ENCODE results near the gene OR8B4. TPM values are rescaled to one million over a fixed set of nuclear protein-coding genes. Genes with fewer than 3 reads are reported as not detected.

The OR8B4 gene
- total RNA-seq, 4 donors from 2014 or later, result not detected

GRCh38 chr11:124446916-124447315 lies 22.2 kb upstream of the OR8B4 start:
- 62 to 65% methylated on average over 1 of the region's 1 CpG for WGBS, 2 donors
- H3K27ac ChIP-seq, result no peak overlapping the region
- DNase-seq (ENCODE audit: low spot score in 2 of 2), result no peak
- H3K4me1 ChIP-seq, result no peaks in the 10 kb centered on the region
- H3K36me3 ChIP-seq, result no peaks in the 10 kb centered on the region
- no peak overlapping the region for H3K4me3 ChIP-seq
- no peak for TF ChIP-seq CTCF (IDR thresholded peaks at IDR 0.05)
- TF ChIP-seq EP300 (IDR thresholded peaks at IDR 0.05), result no peak
- TF ChIP-seq POLR2A (IDR thresholded peaks at IDR 0.05), result no peak
- no peaks in the 10 kb centered on the region for H3K9me3 ChIP-seq
- no peaks in the 10 kb centered on the region for H3K27me3 ChIP-seq

DNA sequence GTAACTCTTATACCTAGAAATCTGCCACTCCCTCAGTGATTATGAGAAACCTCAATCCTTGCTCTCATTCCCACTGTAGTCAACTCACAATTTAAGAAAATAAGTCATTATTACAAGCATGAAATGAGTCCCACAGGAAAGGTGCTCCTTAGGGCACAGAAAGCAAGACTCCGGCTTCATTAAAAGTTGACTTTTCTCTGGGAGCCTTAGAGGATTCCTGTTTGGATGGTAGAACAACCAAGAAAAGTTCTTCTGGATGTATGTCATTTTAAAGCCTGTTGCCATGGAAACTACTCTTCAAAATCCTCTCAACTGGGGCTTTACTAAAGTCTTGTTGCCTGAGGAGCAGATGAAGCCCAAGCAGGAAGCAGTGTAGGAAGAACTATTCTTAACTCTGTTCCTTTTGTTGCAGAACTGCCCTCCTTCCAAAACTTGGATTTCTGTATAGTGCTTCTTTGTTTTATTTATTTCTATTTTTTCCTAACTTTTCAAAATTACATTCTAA lies 21.0 kb upstream of the OR8B4 start, which contains the start of gene OR8B8:
Gene OR8B8 (minus strand): TSS at position 51 of the 505 bp plus-strand sequence. CDS start 4,611 bp downstream, outside the sequence.
- no peak for TF ChIP-seq EP300 (IDR thresholded peaks at IDR 0.05)
- no peak for TF ChIP-seq POLR2A (IDR thresholded peaks at IDR 0.05)
- no peak for TF ChIP-seq CTCF (IDR thresholded peaks at IDR 0.05)
- 92 to 93% methylated on average over 1 of the region's 1 CpG for WGBS, 2 donors

GRCh38 chr11:124442847-124443246 lies 18.2 kb upstream of the OR8B4 start:
- no peak for DNase-seq (ENCODE audit: low spot score in 2 of 2)
- TF ChIP-seq CTCF (IDR thresholded peaks at IDR 0.05) (no peak), POLR2A (IDR thresholded peaks at IDR 0.05) (no peak), EP300 (IDR thresholded peaks at IDR 0.05) (no peak)
- H3K4me1 ChIP-seq, result no peaks in the 10 kb centered on the region
- H3K9me3 ChIP-seq, result no peaks in the 10 kb centered on the region
- 65 to 85% methylated on average over 2 of the region's 2 CpGs for WGBS, 2 donors
- H3K27me3 ChIP-seq, result no peaks in the 10 kb centered on the region
- no peak overlapping the region for H3K27ac ChIP-seq
- H3K36me3 ChIP-seq, result no peaks in the 10 kb centered on the region
- no peak overlapping the region for H3K4me3 ChIP-seq

More for the DNA sequence above, 21.0 kb upstream of the OR8B4 start, which contains the start of gene OR8B8:
- Histone ChIP-seq H3K27me3 (no peaks in the 10 kb centered on the region), H3K36me3 (no peaks in the 10 kb centered on the region), H3K4me3 (no peak within 1 kb of the TSS), H3K4me1 (no peaks in the 10 kb centered on the region), H3K9me3 (no peaks in the 10 kb centered on the region), H3K27ac (no peak within 1 kb of the TSS)
- no peak for DNase-seq (ENCODE audit: low spot score in 2 of 2)

- Histone ChIP-seq H3K4me3 (no peak overlapping the region), H3K27ac (no peak overlapping the region), H3K36me3 (no peaks in the 10 kb centered on the region), H3K9me3 (no peaks in the 10 kb centered on the region), H3K4me1 (no peaks in the 10 kb centered on the region), H3K27me3 (no peaks in the 10 kb centered on the region)
- no peak for TF ChIP-seq CTCF (IDR thresholded peaks at IDR 0.05)
- no peak for TF ChIP-seq EP300 (IDR thresholded peaks at IDR 0.05)
- TF ChIP-seq POLR2A (IDR thresholded peaks at IDR 0.05), result no peak
- DNase-seq (ENCODE audit: low spot score in 2 of 2), result no peak
- 26 to 37% methylated on average over 6 of the region's 6 CpGs for WGBS, 2 donors
Measured at GRCh38 chr11:124442442-124442841, 17.8 kb upstream of the OR8B4 start.

DNA sequence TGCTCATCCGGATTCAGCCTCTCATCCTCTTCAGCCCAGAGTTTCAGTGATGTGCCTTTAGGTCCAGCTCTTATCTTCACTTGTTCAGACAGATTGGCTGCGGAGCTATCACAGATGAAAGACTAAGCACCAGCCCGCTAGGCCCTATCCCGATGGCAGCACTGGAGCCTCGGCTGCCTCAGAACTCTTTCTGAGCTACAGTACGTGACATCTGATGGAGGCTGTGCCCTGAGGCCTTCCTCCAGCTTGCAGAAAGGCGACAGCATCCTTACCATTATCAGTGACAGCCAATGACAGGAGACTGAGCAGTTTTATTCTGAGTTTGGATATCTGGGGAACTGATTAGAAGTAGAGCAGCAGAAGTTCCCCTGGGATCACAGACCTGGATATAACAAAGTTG lies 16.8 kb upstream of the OR8B4 start:
- Histone ChIP-seq H3K9me3 (no peaks in the 10 kb centered on the region), H3K4me1 (no peaks in the 10 kb centered on the region), H3K27me3 (no peaks in the 10 kb centered on the region), H3K27ac (no peak overlapping the region), H3K36me3 (no peaks in the 10 kb centered on the region), H3K4me3 (no peak overlapping the region)
- no peak for TF ChIP-seq POLR2A (IDR thresholded peaks at IDR 0.05)
- TF ChIP-seq EP300 (IDR thresholded peaks at IDR 0.05), result no peak
- no peak for TF ChIP-seq CTCF (IDR thresholded peaks at IDR 0.05)
- WGBS, 2 donors, result 81 to 92% methylated on average over 5 to 7 of the region's 7 CpGs
- no peak for DNase-seq (ENCODE audit: low spot score in 2 of 2)
